ENCODE data around the gene MYO1D.
A peak's percentile ranks its signal among the peaks of the same experiment; 100 is the strongest.

Gene MYO1D

GRCh38 chr17:32609085-32609484 lies 267.8 kb downstream of the MYO1D start:
- Histone ChIP-seq H3K9me3 (ENCODE audit: severe bottlenecking) (no peaks in the 10 kb centered on the region), H3K4me3 (ENCODE audit: low read depth, low read length) (no peak overlapping the region), H3K27me3 (ENCODE audit: insufficient read depth, low read depth, severe bottlenecking) (no peaks in the 10 kb centered on the region), H3K36me3 (no peaks in the 10 kb centered on the region), H3K27ac (peak overlapping the region; percentile 73)
- peak; percentile 62 for DNase-seq
- peak; percentile 50 for TF ChIP-seq CTCF (IDR thresholded peaks at IDR 0.05; ENCODE audit: low read depth, low read length)

- TF ChIP-seq CTCF (IDR thresholded peaks at IDR 0.05; ENCODE audit: low read depth, low read length) = no peak
- no peak for DNase-seq
- Histone ChIP-seq H3K36me3 (no peaks in the 10 kb centered on the region), H3K4me3 (ENCODE audit: low read depth, low read length) (no peak overlapping the region), H3K27ac (no peak overlapping the region), H3K9me3 (ENCODE audit: severe bottlenecking) (no peaks in the 10 kb centered on the region), H3K27me3 (ENCODE audit: insufficient read depth, low read depth, severe bottlenecking) (no peaks in the 10 kb centered on the region)
These were observed 268.7 kb downstream of the MYO1D start for GRCh38 chr17:32608267-32608666.

- no peak for DNase-seq
These were observed 272.0 kb downstream of the MYO1D start for GRCh38 chr17:32604966-32605365.

GRCh38 chr17:32602396-32602795 lies 274.5 kb downstream of the MYO1D start:
- DNase-seq = no peak
- no peaks in the 10 kb centered on the region for H3K27me3 ChIP-seq (ENCODE audit: insufficient read depth, low read depth, severe bottlenecking)
- H3K36me3 ChIP-seq = no peaks in the 10 kb centered on the region
- H3K27ac ChIP-seq = no peak overlapping the region
- H3K4me3 ChIP-seq (ENCODE audit: low read depth, low read length) = no peak overlapping the region
- no peak for TF ChIP-seq CTCF (IDR thresholded peaks at IDR 0.05; ENCODE audit: low read depth, low read length)
- H3K9me3 ChIP-seq (ENCODE audit: severe bottlenecking) = peaks cover 7% of the 10 kb centered on the region

More at GRCh38 chr17:32604966-32605365, 272.0 kb downstream of the MYO1D start:
- Histone ChIP-seq H3K27me3 (ENCODE audit: insufficient read depth, low read depth, severe bottlenecking) (no peaks in the 10 kb centered on the region), H3K36me3 (no peaks in the 10 kb centered on the region), H3K27ac (no peak overlapping the region), H3K9me3 (ENCODE audit: severe bottlenecking) (peaks cover 6% of the 10 kb centered on the region), H3K4me3 (ENCODE audit: low read depth, low read length) (no peak overlapping the region)
- TF ChIP-seq CTCF (IDR thresholded peaks at IDR 0.05; ENCODE audit: low read depth, low read length) = no peak

GRCh38 chr17:32601866-32602265 lies 275.1 kb downstream of the MYO1D start:
- H3K9me3 ChIP-seq (ENCODE audit: severe bottlenecking) = peaks cover 7% of the 10 kb centered on the region
- H3K4me3 ChIP-seq (ENCODE audit: low read depth, low read length) = no peak overlapping the region
- no peaks in the 10 kb centered on the region for H3K36me3 ChIP-seq
- H3K27ac ChIP-seq = no peak overlapping the region
- no peak for TF ChIP-seq CTCF (IDR thresholded peaks at IDR 0.05; ENCODE audit: low read depth, low read length)
- H3K27me3 ChIP-seq (ENCODE audit: insufficient read depth, low read depth, severe bottlenecking) = no peaks in the 10 kb centered on the region
- no peak for DNase-seq

- Histone ChIP-seq H3K27ac (peak overlapping the region; percentile 90), H3K36me3 (no peaks in the 10 kb centered on the region), H3K27me3 (ENCODE audit: insufficient read depth, low read depth, severe bottlenecking) (no peaks in the 10 kb centered on the region), H3K4me3 (ENCODE audit: low read depth, low read length) (peak overlapping the region; percentile 27), H3K9me3 (ENCODE audit: severe bottlenecking) (peaks cover 7% of the 10 kb centered on the region)
- peak; percentile 84 for DNase-seq
- TF ChIP-seq CTCF (IDR thresholded peaks at IDR 0.05; ENCODE audit: low read depth, low read length) = no peak
These were observed 280.3 kb downstream of the MYO1D start for GRCh38 chr17:32596628-32597027.

Data from WERI-Rb-1 (cell line).